T-helper 1 cell treated with Interleukin-12 subunit alpha and Interleukin-12 subunit beta and Interleukin-4 antibody, amounts not matched to agents 30 μg/mL and 1 μg/mL, for 36 hours (primary cell): Measurements from ENCODE around the gene DNAJB12.
"Not testable (repeated sequence)": the region's sequence is repeated elsewhere in the genome, so short reads cannot be mapped to it uniquely, and the experiment has no call there.

ENCODE experiments used
- H3K27ac Mint-ChIP-seq: one replicate; pipeline ENCODE4 v1.8.0; 2021; ENCODE audit warnings: mild to moderate bottlenecking, mixed read lengths
- H3K27me3 Mint-ChIP-seq: one replicate; pipeline ENCODE4 v1.8.0; 2021; ENCODE audit warnings: low read depth, mixed read lengths
- H3K36me3 Mint-ChIP-seq: one replicate; pipeline ENCODE4 v1.8.0; 2021; ENCODE audit warnings: low read depth, mixed read lengths
- H3K4me1 Mint-ChIP-seq: one replicate; pipeline ENCODE4 v1.8.0; 2021; ENCODE audit warnings: low read depth, mixed read lengths
- H3K4me3 Mint-ChIP-seq: one replicate; pipeline ENCODE4 v1.8.0; 2021; ENCODE audit warnings: mild to moderate bottlenecking, moderate library complexity, mixed read lengths
- H3K9me3 Mint-ChIP-seq: one replicate; pipeline ENCODE4 v1.8.0; 2021; ENCODE audit warnings: mixed read lengths

The DNAJB12 gene

GRCh38 chr10:72354356-72355213 lies at the start of gene DNAJB12:
TSS of gene DNAJB12 (minus strand) at chr10:72354919. CDS start at chr10:72354897, 22 bp downstream.
- H3K36me3 Mint-ChIP-seq, result peaks cover 13% of the 10 kb centered on the region
- no peaks in the 10 kb centered on the region for H3K9me3 Mint-ChIP-seq
- H3K27me3 Mint-ChIP-seq, result no peaks in the 10 kb centered on the region
- peaks cover 31% of the 10 kb centered on the region for H3K4me1 Mint-ChIP-seq
- peak within 1 kb of the TSS; percentile 99 for H3K27ac Mint-ChIP-seq
- H3K4me3 Mint-ChIP-seq, result peak within 1 kb of the TSS; percentile 99

DNA sequence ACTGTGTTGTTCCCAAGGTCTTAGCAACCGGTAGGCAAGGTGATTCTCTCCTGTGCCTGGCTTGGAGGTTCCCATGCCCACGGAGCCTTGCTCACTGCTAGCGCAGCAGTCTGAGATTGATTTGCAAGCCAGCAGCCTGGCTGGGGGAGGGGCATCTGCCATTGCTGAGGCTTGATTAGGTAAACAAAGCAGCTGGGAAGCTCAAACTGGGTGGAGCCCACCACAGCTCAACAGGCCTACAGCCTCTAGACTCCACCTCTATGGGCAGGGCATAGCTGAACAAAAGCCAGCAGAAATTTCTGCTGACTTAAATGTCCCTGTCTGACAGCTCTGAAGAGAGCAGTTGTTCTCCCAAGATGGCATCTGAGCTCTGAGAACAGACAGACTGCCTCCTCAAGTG lies 40.9 kb upstream of the DNAJB12 start:
- H3K9me3 Mint-ChIP-seq, H3K27me3 Mint-ChIP-seq, H3K36me3 Mint-ChIP-seq, H3K4me3 Mint-ChIP-seq, H3K27ac Mint-ChIP-seq, H3K4me1 Mint-ChIP-seq: not testable (repeated sequence)

GRCh38 chr10:72392571-72392970 lies 37.9 kb upstream of the DNAJB12 start:
- H3K4me1 Mint-ChIP-seq, result no peaks in the 10 kb centered on the region
- peaks cover 2% of the 10 kb centered on the region for H3K36me3 Mint-ChIP-seq
- H3K9me3 Mint-ChIP-seq, result no peaks in the 10 kb centered on the region
- H3K27me3 Mint-ChIP-seq, result no peaks in the 10 kb centered on the region
- no peak overlapping the region for H3K4me3 Mint-ChIP-seq
- no peak overlapping the region for H3K27ac Mint-ChIP-seq

GRCh38 chr10:72390764-72391163 lies 36.0 kb upstream of the DNAJB12 start:
- Mint-ChIP-seq H3K4me1 (no peaks in the 10 kb centered on the region), H3K4me3 (no peak overlapping the region), H3K9me3 (no peaks in the 10 kb centered on the region), H3K27me3 (no peaks in the 10 kb centered on the region), H3K36me3 (peaks cover 2% of the 10 kb centered on the region), H3K27ac (no peak overlapping the region)

GRCh38 chr10:72389716-72390115 lies 35.0 kb upstream of the DNAJB12 start:
- Mint-ChIP-seq H3K4me1 (no peaks in the 10 kb centered on the region), H3K4me3 (no peak overlapping the region), H3K36me3 (peaks cover 2% of the 10 kb centered on the region), H3K27ac (no peak overlapping the region), H3K27me3 (no peaks in the 10 kb centered on the region), H3K9me3 (no peaks in the 10 kb centered on the region)

GRCh38 chr10:72389014-72389413 lies 34.3 kb upstream of the DNAJB12 start:
- Mint-ChIP-seq H3K9me3 (no peaks in the 10 kb centered on the region), H3K27ac (no peak overlapping the region), H3K4me1 (no peaks in the 10 kb centered on the region)

GRCh38 chr10:72388062-72388461 lies 33.3 kb upstream of the DNAJB12 start:
- H3K27me3 Mint-ChIP-seq, result no peaks in the 10 kb centered on the region
- no peak overlapping the region for H3K27ac Mint-ChIP-seq
- no peaks in the 10 kb centered on the region for H3K4me1 Mint-ChIP-seq
- H3K9me3 Mint-ChIP-seq, result no peaks in the 10 kb centered on the region
- H3K4me3 Mint-ChIP-seq, result no peak overlapping the region
- peaks cover 2% of the 10 kb centered on the region for H3K36me3 Mint-ChIP-seq

More at GRCh38 chr10:72389014-72389413, 34.3 kb upstream of the DNAJB12 start:
- H3K36me3 Mint-ChIP-seq, result peaks cover 2% of the 10 kb centered on the region
- no peaks in the 10 kb centered on the region for H3K27me3 Mint-ChIP-seq
- H3K4me3 Mint-ChIP-seq, result no peak overlapping the region

GRCh38 chr10:72386916-72387586 lies 32.3 kb upstream of the DNAJB12 start:
- no peak overlapping the region for H3K4me3 Mint-ChIP-seq
- H3K9me3 Mint-ChIP-seq, result no peaks in the 10 kb centered on the region
- no peaks in the 10 kb centered on the region for H3K36me3 Mint-ChIP-seq
- H3K4me1 Mint-ChIP-seq, result no peaks in the 10 kb centered on the region
- H3K27ac Mint-ChIP-seq, result no peak overlapping the region
- H3K27me3 Mint-ChIP-seq, result no peaks in the 10 kb centered on the region

GRCh38 chr10:72385724-72386123 lies 31.0 kb upstream of the DNAJB12 start:
- Mint-ChIP-seq H3K4me1 (no peaks in the 10 kb centered on the region), H3K27me3 (no peaks in the 10 kb centered on the region), H3K4me3 (no peak overlapping the region), H3K27ac (no peak overlapping the region), H3K36me3 (no peaks in the 10 kb centered on the region), H3K9me3 (no peaks in the 10 kb centered on the region)

DNA sequence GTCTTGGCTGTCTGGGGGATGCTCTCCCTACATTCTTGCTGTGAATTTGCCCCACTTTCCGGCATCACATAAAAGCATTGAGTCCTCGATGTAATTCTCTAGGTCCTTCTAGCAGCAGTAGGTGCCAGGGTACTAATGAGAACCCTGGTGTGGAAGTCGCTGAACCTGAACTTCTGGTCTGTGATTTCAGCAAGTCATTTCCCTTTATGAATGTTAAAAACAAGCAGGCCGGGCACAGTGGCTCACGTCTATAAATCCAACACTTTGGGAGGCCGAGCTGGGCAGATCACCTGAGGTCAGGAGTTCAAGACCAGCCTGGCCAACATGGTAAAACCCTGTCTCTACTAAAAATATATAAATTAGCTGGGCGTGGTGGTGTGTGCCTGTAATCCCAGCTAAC lies 30.3 kb upstream of the DNAJB12 start:
- not testable (repeated sequence) for H3K4me3 Mint-ChIP-seq, H3K4me1 Mint-ChIP-seq, H3K27me3 Mint-ChIP-seq, H3K36me3 Mint-ChIP-seq, H3K27ac Mint-ChIP-seq, H3K9me3 Mint-ChIP-seq

DNA sequence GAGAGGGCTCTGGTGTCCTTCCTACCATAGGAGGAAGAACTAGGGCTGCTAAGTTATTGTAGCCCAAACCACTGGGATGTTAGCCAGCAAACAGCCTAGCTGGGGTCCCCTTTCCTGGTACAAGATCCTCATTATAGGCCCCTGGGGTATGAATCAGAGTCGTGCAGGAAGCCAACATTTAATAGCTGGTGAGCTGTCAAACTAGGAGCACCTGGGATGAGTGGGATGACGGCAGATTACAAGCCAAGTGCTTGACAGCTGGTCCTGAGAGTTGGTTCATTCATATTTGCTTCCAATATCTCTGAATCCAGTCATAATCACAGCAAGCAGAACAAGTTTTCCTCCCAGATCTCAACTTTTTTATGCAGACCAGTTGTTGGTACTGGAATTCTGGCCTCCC lies 25.1 kb upstream of the DNAJB12 start:
- Mint-ChIP-seq H3K4me3 (no peak overlapping the region), H3K27ac (no peak overlapping the region), H3K27me3 (no peaks in the 10 kb centered on the region), H3K9me3 (no peaks in the 10 kb centered on the region), H3K36me3 (no peaks in the 10 kb centered on the region), H3K4me1 (peaks cover 13% of the 10 kb centered on the region)

GRCh38 chr10:72379062-72379461 lies 24.3 kb upstream of the DNAJB12 start:
- Mint-ChIP-seq H3K27ac (no peak overlapping the region), H3K9me3 (no peaks in the 10 kb centered on the region), H3K36me3 (no peaks in the 10 kb centered on the region), H3K4me1 (peaks cover 13% of the 10 kb centered on the region), H3K27me3 (no peaks in the 10 kb centered on the region), H3K4me3 (no peak overlapping the region)

DNA sequence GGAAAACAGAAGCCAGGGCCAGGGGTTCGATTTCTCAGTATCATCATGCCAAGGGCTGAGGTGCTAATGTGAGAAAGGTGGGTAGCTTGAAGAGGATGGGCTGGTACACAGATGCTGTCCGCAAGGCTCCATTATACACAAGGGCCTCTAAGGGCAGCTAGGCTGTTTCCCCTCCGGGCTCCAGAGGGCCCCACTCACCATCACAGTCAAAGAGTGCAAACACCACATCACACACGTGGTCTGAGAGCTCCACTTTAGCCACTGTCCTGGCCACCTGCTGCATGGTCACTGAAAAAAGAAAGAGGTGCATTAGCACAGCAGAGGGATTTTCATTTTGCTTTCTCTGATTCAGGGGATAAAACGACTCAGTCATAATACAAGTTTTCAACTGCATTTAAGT lies 20.9 kb upstream of the DNAJB12 start:
- no peak overlapping the region for H3K4me3 Mint-ChIP-seq
- H3K36me3 Mint-ChIP-seq, result peaks cover 1% of the 10 kb centered on the region
- peaks cover 15% of the 10 kb centered on the region for H3K4me1 Mint-ChIP-seq
- H3K27me3 Mint-ChIP-seq, result no peaks in the 10 kb centered on the region
- H3K27ac Mint-ChIP-seq, result no peak overlapping the region
- no peaks in the 10 kb centered on the region for H3K9me3 Mint-ChIP-seq

- Mint-ChIP-seq H3K9me3 (no peaks in the 10 kb centered on the region), H3K36me3 (peaks cover 1% of the 10 kb centered on the region), H3K27ac (no peak overlapping the region), H3K27me3 (no peaks in the 10 kb centered on the region), H3K4me1 (peaks cover 19% of the 10 kb centered on the region), H3K4me3 (no peak overlapping the region)
These were observed 20.5 kb upstream of the DNAJB12 start for GRCh38 chr10:72375173-72375572.

DNA sequence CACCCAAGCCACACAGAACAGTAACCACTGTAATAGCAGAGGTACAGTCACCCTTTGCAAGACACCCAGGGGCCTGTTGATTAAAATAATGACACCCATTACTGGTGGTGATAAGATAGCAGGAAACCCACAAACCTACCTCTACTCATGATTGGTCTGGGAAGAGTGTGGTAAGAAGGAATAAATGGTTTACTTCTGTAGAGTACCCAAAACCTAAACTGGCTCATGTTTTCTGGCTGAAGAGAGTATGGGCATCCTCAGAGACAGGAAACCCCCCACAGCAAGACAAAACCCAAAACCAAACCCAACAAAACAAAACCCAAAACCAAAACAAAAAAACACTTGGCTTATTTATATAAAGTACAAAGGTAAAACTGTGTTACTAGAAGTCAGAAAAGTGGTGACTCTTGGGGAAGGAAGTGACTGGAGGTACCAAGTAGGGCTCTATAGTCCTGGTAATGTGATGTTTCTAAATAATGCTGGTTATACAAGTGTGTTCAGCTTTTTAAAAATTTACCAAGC lies 15.5 kb upstream of the DNAJB12 start:
- no peaks in the 10 kb centered on the region for H3K27me3 Mint-ChIP-seq
- peak overlapping the region; percentile 40 for H3K4me3 Mint-ChIP-seq

More for the DNA sequence above, 15.5 kb upstream of the DNAJB12 start:
- H3K36me3 Mint-ChIP-seq, result peaks cover 1% of the 10 kb centered on the region
- H3K9me3 Mint-ChIP-seq, result no peaks in the 10 kb centered on the region
- peaks cover 22% of the 10 kb centered on the region for H3K4me1 Mint-ChIP-seq
- H3K27ac Mint-ChIP-seq, result peak overlapping the region; percentile 81
